ENCODE data around the gene PRSS56. TPM values are rescaled to one million over a fixed set of nuclear protein-coding genes. Genes with fewer than 3 reads are reported as not detected.
A peak's percentile ranks its signal among the peaks of the same experiment; 100 is the strongest.

The PRSS56 gene
- total and polyA plus RNA-seq, 2 donors from 2014 or later = not detected

- no peak overlapping the region for H3K4me3 ChIP-seq (ENCODE audit: low read length in 3 of 3)
- TF ChIP-seq, protein P1, sequence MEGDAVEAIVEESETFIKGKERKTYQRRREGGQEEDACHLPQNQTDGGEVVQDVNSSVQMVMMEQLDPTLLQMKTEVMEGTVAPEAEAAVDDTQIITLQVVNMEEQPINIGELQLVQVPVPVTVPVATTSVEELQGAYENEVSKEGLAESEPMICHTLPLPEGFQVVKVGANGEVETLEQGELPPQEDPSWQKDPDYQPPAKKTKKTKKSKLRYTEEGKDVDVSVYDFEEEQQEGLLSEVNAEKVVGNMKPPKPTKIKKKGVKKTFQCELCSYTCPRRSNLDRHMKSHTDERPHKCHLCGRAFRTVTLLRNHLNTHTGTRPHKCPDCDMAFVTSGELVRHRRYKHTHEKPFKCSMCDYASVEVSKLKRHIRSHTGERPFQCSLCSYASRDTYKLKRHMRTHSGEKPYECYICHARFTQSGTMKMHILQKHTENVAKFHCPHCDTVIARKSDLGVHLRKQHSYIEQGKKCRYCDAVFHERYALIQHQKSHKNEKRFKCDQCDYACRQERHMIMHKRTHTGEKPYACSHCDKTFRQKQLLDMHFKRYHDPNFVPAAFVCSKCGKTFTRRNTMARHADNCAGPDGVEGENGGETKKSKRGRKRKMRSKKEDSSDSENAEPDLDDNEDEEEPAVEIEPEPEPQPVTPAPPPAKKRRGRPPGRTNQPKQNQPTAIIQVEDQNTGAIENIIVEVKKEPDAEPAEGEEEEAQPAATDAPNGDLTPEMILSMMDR (IDR thresholded peaks at IDR 0.05; ENCODE audit: borderline replicate concordance, extremely low read depth, insufficient read depth) = no peak
- H3K9ac ChIP-seq (ENCODE audit: low read length in 3 of 3) = no peak overlapping the region
- H3K4me1 ChIP-seq (ENCODE audit: control insufficient read depth in 2 of 3, insufficient read depth in 2 of 3, low read depth in 1 of 3, low read length in 3 of 3) = peaks cover 0 to 3% (median 0%) of the 10 kb centered on the region in 3 donors
- no peak overlapping the region for H3K27ac ChIP-seq (ENCODE audit: low read depth in 2 of 2, low read length in 2 of 2)
- intact Hi-C loops (cut with DNase I) = no loop called here
- no peaks in the 10 kb centered on the region for H3K27me3 ChIP-seq (ENCODE audit: control insufficient read depth, insufficient read depth, low read length)
- H3K36me3 ChIP-seq (ENCODE audit: control insufficient read depth in 2 of 3, insufficient read depth in 3 of 3, low read length in 3 of 3) = peaks cover 0 to 2% (median 0%) of the 10 kb centered on the region in 3 donors
- FAIRE-seq = no peak
- DNase-seq = no peak
- no peaks in the 10 kb centered on the region for H3K9me3 ChIP-seq (ENCODE audit: control insufficient read depth in 2 of 3, insufficient read depth in 1 of 3, low read length in 3 of 3)
These were observed 25.6 kb downstream of the PRSS56 start for GRCh38 chr2:232545511-232546375.

GRCh38 chr2:232547991-232548390, 27.8 kb downstream of the PRSS56 start:
- H3K4me1 ChIP-seq (ENCODE audit: control insufficient read depth in 2 of 3, insufficient read depth in 2 of 3, low read depth in 1 of 3, low read length in 3 of 3) = peaks cover 0 to 6% (median 6%) of the 10 kb centered on the region in 3 donors
- DNase-seq (no peak), FAIRE-seq (no peak)
- TF ChIP-seq, protein P1 (IDR thresholded peaks at IDR 0.05; ENCODE audit: borderline replicate concordance, extremely low read depth, insufficient read depth) = no peak
- no peaks in the 10 kb centered on the region for H3K27me3 ChIP-seq (ENCODE audit: control insufficient read depth, insufficient read depth, low read length)
- no peak overlapping the region for H3K27ac ChIP-seq (ENCODE audit: low read depth in 2 of 2, low read length in 2 of 2)
- H3K4me3 ChIP-seq (ENCODE audit: low read length in 3 of 3) = no peak overlapping the region
- H3K9me3 ChIP-seq (ENCODE audit: control insufficient read depth in 2 of 3, insufficient read depth in 1 of 3, low read length in 3 of 3) = no peaks in the 10 kb centered on the region
- intact Hi-C loops (cut with DNase I) = no loop called here
- H3K9ac ChIP-seq (ENCODE audit: low read length in 3 of 3) = no peak overlapping the region
- peaks cover 0 to 3% (median 0%) of the 10 kb centered on the region in 3 donors for H3K36me3 ChIP-seq (ENCODE audit: control insufficient read depth in 2 of 3, insufficient read depth in 3 of 3, low read length in 3 of 3)

DNA sequence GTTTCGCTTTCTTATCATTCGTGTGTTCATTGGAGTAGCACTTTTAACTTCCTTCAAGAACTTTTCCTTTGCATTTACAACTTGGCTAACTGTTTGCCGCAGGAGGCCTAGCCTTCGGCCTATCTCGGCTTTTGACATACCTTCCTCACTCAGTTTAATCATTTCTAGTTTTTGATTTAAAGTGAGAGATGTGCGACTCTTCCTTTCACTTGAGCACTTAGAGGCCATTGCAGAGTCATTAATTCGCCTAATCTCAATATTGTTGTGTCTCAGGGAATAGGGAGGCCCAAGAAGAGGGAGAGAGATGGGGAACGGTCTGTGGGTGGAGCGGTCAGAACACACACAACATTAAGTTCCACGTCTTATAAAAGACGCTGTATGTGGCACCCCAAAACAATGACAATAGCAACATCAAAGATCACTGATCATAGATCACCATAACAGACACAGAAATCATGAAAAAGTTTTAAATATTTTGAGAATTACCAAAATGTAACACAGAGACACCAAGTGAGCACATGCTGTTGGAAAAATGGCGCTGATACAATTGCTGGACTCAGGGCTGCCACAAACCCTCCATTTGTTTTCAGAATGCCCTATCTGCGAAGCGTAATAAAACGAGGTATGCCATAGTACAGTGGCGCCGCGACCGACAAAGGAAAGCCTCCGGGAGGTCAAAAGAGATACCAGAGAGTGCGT, 29.6 kb downstream of the PRSS56 start:
- FAIRE-seq (no peak), DNase-seq (no peak)
- Histone ChIP-seq H3K9ac (ENCODE audit: low read length in 3 of 3) (peak overlapping the region; percentile 77 to 92 (median 82)), H3K27me3 (ENCODE audit: control insufficient read depth, insufficient read depth, low read length) (no peaks in the 10 kb centered on the region), H3K36me3 (ENCODE audit: control insufficient read depth in 2 of 3, insufficient read depth in 3 of 3, low read length in 3 of 3) (peaks cover 0 to 4% (median 0%) of the 10 kb centered on the region in 3 donors), H3K4me3 (ENCODE audit: low read length in 3 of 3) (peak overlapping the region; percentile 71 to 99 (median 93)), H3K9me3 (ENCODE audit: control insufficient read depth in 2 of 3, insufficient read depth in 1 of 3, low read length in 3 of 3) (no peaks in the 10 kb centered on the region), H3K27ac (ENCODE audit: low read depth in 2 of 2, low read length in 2 of 2) (peak overlapping the region; percentile 91 to 94), H3K4me1 (ENCODE audit: control insufficient read depth in 2 of 3, insufficient read depth in 2 of 3, low read depth in 1 of 3, low read length in 3 of 3) (peaks cover 0 to 20% (median 16%) of the 10 kb centered on the region in 3 donors)
- TF ChIP-seq, protein P1 (IDR thresholded peaks at IDR 0.05; ENCODE audit: borderline replicate concordance, extremely low read depth, insufficient read depth) = no peak
- intact Hi-C loops (cut with DNase I) = no loop called here

Measured in kidney (tissue), 14 donors.